Endothelial cell (in vitro differentiated cells): Measurements from ENCODE around the gene NAALADL2. TPM values are rescaled to one million over a fixed set of nuclear protein-coding genes. Genes with fewer than 3 reads are reported as not detected.

Experiments used
- DNase-seq: peaks from one replicate; pipeline ENCODE4 v3.0.0; 2021; ENCODE audit warnings: low spot score
- H3K27ac Mint-ChIP-seq: one replicate; pipeline ENCODE4 v1.8.0; 2021; ENCODE audit warnings: mixed read lengths, inconsistent platforms; ENCODE audit not compliant: unreplicated experiment
- H3K27me3 Mint-ChIP-seq: one replicate; pipeline ENCODE4 v1.8.0; 2021; ENCODE audit warnings: mild to moderate bottlenecking, moderate library complexity, mixed read lengths, inconsistent platforms; ENCODE audit not compliant: unreplicated experiment
- H3K36me3 Mint-ChIP-seq: one replicate; pipeline ENCODE4 v1.8.0; 2021; ENCODE audit warnings: mild to moderate bottlenecking, low read depth, mixed read lengths, inconsistent platforms; ENCODE audit not compliant: unreplicated experiment
- H3K4me1 Mint-ChIP-seq: one replicate; pipeline ENCODE4 v1.8.0; 2021; ENCODE audit warnings: mild to moderate bottlenecking, mixed read lengths, inconsistent platforms; ENCODE audit not compliant: unreplicated experiment
- H3K4me3 Mint-ChIP-seq: one replicate; pipeline ENCODE4 v1.8.0; 2021; ENCODE audit warnings: mild to moderate bottlenecking, mixed read lengths, inconsistent platforms; ENCODE audit not compliant: unreplicated experiment
- H3K9me3 Mint-ChIP-seq: one replicate; pipeline ENCODE4 v1.8.0; 2021; ENCODE audit warnings: mixed read lengths, inconsistent platforms; ENCODE audit not compliant: unreplicated experiment
- total RNA-seq: library from RNA; stranded (reverse); fragmentation: NEBNext Ultra II Directional; extraction: Animal tissue kit (Norgen Biotek cat#: 25700); gene quantifications from one replicate; pipeline ENCODE4 v1.2.1, GENCODE V29; 2021; ENCODE audit not compliant: unreplicated experiment
- TF ChIP-seq, protein P1 (sequence below): fragments of 200-600 bp; sonication (generic); IDR thresholded peaks from one replicate; pipeline ENCODE4 v1.5.0; 2021; ENCODE audit warnings: antibody characterized with exemption; ENCODE audit not compliant: unreplicated experiment

Gene NAALADL2
- total RNA-seq, 1 donor from 2014 or later: 3.5 TPM

DNA sequence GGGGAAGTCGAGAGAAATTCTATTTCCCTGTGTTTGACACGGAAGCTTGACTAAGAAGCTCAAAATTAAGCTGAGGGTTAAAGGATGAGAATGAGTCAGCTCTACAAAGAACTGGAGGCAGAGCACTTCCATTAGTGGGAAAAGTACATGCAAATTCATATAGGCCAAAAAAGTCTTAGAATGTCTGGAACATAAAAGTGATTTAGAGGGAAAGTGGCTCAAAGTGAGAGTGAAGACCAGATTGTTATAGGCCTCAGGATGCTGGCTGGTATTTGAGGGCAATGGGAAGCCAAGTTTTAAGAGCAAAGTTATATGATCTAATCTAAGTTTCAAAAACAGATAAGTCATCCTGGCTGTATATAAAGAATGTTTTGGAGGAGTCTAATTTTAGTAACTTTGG lies 857.3 kb downstream of the NAALADL2 start:
- TF ChIP-seq, protein P1, sequence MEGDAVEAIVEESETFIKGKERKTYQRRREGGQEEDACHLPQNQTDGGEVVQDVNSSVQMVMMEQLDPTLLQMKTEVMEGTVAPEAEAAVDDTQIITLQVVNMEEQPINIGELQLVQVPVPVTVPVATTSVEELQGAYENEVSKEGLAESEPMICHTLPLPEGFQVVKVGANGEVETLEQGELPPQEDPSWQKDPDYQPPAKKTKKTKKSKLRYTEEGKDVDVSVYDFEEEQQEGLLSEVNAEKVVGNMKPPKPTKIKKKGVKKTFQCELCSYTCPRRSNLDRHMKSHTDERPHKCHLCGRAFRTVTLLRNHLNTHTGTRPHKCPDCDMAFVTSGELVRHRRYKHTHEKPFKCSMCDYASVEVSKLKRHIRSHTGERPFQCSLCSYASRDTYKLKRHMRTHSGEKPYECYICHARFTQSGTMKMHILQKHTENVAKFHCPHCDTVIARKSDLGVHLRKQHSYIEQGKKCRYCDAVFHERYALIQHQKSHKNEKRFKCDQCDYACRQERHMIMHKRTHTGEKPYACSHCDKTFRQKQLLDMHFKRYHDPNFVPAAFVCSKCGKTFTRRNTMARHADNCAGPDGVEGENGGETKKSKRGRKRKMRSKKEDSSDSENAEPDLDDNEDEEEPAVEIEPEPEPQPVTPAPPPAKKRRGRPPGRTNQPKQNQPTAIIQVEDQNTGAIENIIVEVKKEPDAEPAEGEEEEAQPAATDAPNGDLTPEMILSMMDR: no peak
- Mint-ChIP-seq H3K27me3 (no peaks in the 10 kb centered on the region), H3K27ac (no peak overlapping the region), H3K36me3 (no peaks in the 10 kb centered on the region), H3K9me3 (no peaks in the 10 kb centered on the region), H3K4me3 (no peak overlapping the region), H3K4me1 (no peaks in the 10 kb centered on the region)
- no peak for DNase-seq

DNA sequence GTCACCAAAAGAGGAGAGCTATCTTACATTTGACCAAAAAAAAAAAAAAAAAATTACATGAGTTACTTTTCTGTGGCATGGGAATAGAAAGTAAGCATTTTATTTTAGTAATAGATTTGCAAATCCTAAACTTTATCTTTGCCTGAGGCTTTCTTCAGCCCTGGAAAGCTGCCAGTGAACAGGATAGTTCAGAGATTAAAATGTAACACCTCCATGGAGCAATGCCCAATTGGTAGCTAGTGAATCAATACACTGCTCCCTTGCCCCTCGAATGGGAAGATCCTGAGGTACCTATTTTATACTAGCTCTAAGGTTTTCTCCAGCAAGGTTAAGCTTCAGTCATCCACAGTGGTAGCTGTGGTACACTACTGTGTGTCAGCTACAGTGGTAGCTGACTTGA lies 867.1 kb downstream of the NAALADL2 start:
- TF ChIP-seq, protein P1: no peak
- no peak for DNase-seq
- H3K4me3 Mint-ChIP-seq: no peak overlapping the region
- H3K9me3 Mint-ChIP-seq: no peaks in the 10 kb centered on the region
- no peaks in the 10 kb centered on the region for H3K27me3 Mint-ChIP-seq
- H3K4me1 Mint-ChIP-seq: no peaks in the 10 kb centered on the region
- no peaks in the 10 kb centered on the region for H3K36me3 Mint-ChIP-seq
- H3K27ac Mint-ChIP-seq: no peak overlapping the region

DNA sequence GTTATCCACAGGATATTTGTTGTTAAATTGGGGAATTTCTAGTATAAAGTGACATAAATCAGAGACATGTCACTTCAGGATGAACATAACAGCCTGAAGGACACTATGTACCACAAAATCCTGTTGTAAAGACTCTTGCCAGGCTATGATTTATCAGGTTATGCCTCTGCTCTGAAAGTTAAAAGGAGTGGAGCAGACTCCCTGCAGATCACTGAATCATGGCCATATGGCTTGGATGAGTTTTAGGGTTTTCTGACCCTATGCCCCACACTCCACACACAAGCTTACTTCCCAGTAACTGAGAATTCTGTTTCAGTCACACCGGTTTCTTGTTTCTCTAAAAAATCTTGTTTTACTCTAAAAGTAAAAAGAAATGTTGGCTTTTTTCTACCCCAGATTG lies 869.4 kb downstream of the NAALADL2 start:
- Mint-ChIP-seq H3K4me1 (no peaks in the 10 kb centered on the region), H3K9me3 (no peaks in the 10 kb centered on the region), H3K36me3 (no peaks in the 10 kb centered on the region), H3K27ac (no peak overlapping the region), H3K27me3 (no peaks in the 10 kb centered on the region), H3K4me3 (no peak overlapping the region)
- DNase-seq: no peak
- TF ChIP-seq, protein P1: no peak

DNA sequence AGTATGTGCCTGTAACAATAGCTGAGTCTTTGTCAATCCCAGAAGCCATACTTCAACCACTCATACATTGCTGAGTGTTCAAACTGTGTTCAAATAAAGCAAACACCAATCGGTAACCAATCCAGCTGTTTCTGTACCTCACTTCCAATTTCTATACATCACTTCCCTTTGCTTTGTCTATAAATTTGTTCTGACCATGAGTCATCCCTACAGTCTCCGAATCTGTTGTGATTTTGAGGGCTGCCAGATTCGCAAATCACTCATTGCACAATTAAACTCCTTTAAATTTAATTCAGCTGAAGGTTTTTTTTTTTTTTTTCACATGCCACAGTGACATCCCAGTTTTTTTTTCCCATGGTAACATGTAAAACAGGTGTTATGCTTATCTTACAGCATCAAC lies 870.3 kb downstream of the NAALADL2 start:
- Mint-ChIP-seq H3K4me1 (no peaks in the 10 kb centered on the region), H3K27me3 (no peaks in the 10 kb centered on the region), H3K9me3 (no peaks in the 10 kb centered on the region), H3K36me3 (no peaks in the 10 kb centered on the region), H3K27ac (no peak overlapping the region), H3K4me3 (no peak overlapping the region)
- DNase-seq: no peak
- TF ChIP-seq, protein P1: no peak

DNA sequence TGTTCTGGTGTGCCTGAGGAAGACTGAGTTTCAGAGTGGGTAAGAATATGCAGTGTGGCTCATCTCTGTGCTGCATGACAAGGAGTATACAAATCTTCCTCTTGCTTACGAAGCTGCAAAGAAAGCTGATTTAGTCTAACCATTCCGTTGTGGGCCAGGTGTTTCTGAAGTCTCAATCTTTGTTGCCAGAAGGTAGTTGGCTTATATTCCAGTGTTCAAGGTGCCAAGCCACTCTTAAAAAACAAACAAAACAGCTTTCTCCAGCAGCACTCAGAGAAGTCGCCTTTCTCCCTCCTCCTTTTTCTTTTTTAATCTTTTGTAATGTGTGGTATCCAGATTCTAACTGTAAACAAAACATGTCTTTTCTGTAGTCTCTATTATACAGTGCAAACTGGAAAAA lies 872.4 kb downstream of the NAALADL2 start:
- no peaks in the 10 kb centered on the region for H3K27me3 Mint-ChIP-seq
- H3K36me3 Mint-ChIP-seq: no peaks in the 10 kb centered on the region
- H3K27ac Mint-ChIP-seq: no peak overlapping the region
- no peak for DNase-seq
- H3K4me3 Mint-ChIP-seq: no peak overlapping the region
- no peaks in the 10 kb centered on the region for H3K4me1 Mint-ChIP-seq
- TF ChIP-seq, protein P1: no peak
- no peaks in the 10 kb centered on the region for H3K9me3 Mint-ChIP-seq
